GM23248 (cell line): Measurements from ENCODE around the gene CTNNA3. TPM values are rescaled to one million over a fixed set of nuclear protein-coding genes. Genes with fewer than 3 reads are reported as not detected.

Source experiments
- DNase-seq: peaks from one replicate; pipeline ENCODE4 v3.0.0-alpha.2; 2015
- H2AFZ ChIP-seq: fragments of 200-600 bp; sonication (generic); 2 replicates; pipeline ENCODE4 v1.6.1; 2016; ENCODE audit warnings: antibody characterized with exemption
- H3F3A ChIP-seq: fragments of 200-600 bp; sonication (generic); 2 replicates; pipeline ENCODE4 v1.6.1; 2016; ENCODE audit warnings: mild to moderate bottlenecking, antibody characterized with exemption, mixed run types; ENCODE audit not compliant: insufficient read depth
- H3K27ac ChIP-seq: fragments of 200-600 bp; sonication (generic); 2 replicates; pipeline ENCODE4 v1.5.1; 2016; ENCODE audit warnings: mild to moderate bottlenecking
- H3K27me3 ChIP-seq: fragments of 200-600 bp; sonication (generic); replicated peaks from 2 replicates; pipeline ENCODE4 v1.6.1; 2016; ENCODE audit warnings: mild to moderate bottlenecking; ENCODE audit not compliant: insufficient read depth
- H3K36me3 ChIP-seq: fragments of 200-600 bp; sonication (generic); 2 replicates; pipeline ENCODE4 v1.6.1; 2016; ENCODE audit warnings: low read depth, mild to moderate bottlenecking
- H3K4me1 ChIP-seq: fragments of 200-600 bp; sonication (generic); 2 replicates; pipeline ENCODE4 v1.6.1; 2016; ENCODE audit warnings: mild to moderate bottlenecking; ENCODE audit not compliant: insufficient read depth
- H3K4me2 ChIP-seq: fragments of 200-600 bp; sonication (generic); one replicate; pipeline ENCODE4 v1.6.1; 2016; ENCODE audit warnings: mild to moderate bottlenecking; ENCODE audit not compliant: unreplicated experiment
- H3K4me3 ChIP-seq: fragments of 200-600 bp; sonication (generic); 2 replicates; pipeline ENCODE4 v1.5.1; 2016; ENCODE audit warnings: mild to moderate bottlenecking
- H3K79me2 ChIP-seq: fragments of 200-600 bp; sonication (generic); 2 replicates; pipeline ENCODE4 v1.6.1; 2016; ENCODE audit warnings: mild to moderate bottlenecking; ENCODE audit not compliant: insufficient read depth
- H3K9ac ChIP-seq: fragments of 200-600 bp; sonication (generic); 2 replicates; pipeline ENCODE4 v1.6.1; 2016; ENCODE audit warnings: mild to moderate bottlenecking
- H3K9me2 ChIP-seq: fragments of 200-600 bp; sonication (generic); 2 replicates; pipeline ENCODE4 v1.6.1; 2016; ENCODE audit warnings: mixed run types, mild to moderate bottlenecking, moderate library complexity; ENCODE audit not compliant: insufficient read depth
- H3K9me3 ChIP-seq: fragments of 200-600 bp; sonication (generic); one replicate; pipeline ENCODE4 v1.6.1; 2017; ENCODE audit warnings: low read depth
- H4K20me1 ChIP-seq: fragments of 200-600 bp; sonication (generic); 2 replicates; pipeline ENCODE4 v1.6.0; 2016; ENCODE audit not compliant: insufficient read depth
- EZH2 ChIP-seq: fragments of 200-600 bp; sonication (generic); IDR thresholded peaks from 2 replicates; pipeline ENCODE4 v1.6.1; 2018; ENCODE audit warnings: antibody characterized with exemption, mild to moderate bottlenecking; ENCODE audit not compliant: insufficient read depth, poor library complexity, severe bottlenecking
- EZH2phosphoT487 ChIP-seq: fragments of 200-600 bp; sonication (generic); IDR thresholded peaks from 2 replicates; pipeline ENCODE4 v1.6.1; 2018; ENCODE audit warnings: antibody characterized with exemption, moderate library complexity, mild to moderate bottlenecking, low read depth; ENCODE audit not compliant: insufficient read depth
- WGBS, 2 experiments: methylation state at CpG; one replicate each; pipeline ENCODE4 v1.1.6; 2015 to 2017; ENCODE audit warnings: low lambda C conversion rate in 2 of 2, low coverage in 1 of 2; ENCODE audit errors: missing lambda C conversion rate in 2 of 2; 5-methylcytosine and 5-hydroxymethylcytosine counted together
- in situ Hi-C: fragments of 300-500 bp; cut with MboI; formaldehyde crosslinking; loops from 2 replicates; pipeline ENCODE4 v1.15.0; 2020
- polyA plus RNA-seq: library from polyadenylated mRNA; unstranded; fragments of >200 nt; fragmentation: Nextera tagmentation; extraction: Ambion mirVana; gene quantifications from 2 replicates; pipeline ENCODE4 v1.2.1, GENCODE V29; 2016
- total RNA-seq: library from RNA; depleted of rRNA; stranded (reverse); fragments of >200 nt; shearing (Covaris generic); gene quantifications from 2 replicates; pipeline ENCODE4 v1.2.3, GENCODE V29; 2014

CTNNA3 gene
- total and polyA plus RNA-seq, 2 experiments from 2014 or later = not detected

DNA sequence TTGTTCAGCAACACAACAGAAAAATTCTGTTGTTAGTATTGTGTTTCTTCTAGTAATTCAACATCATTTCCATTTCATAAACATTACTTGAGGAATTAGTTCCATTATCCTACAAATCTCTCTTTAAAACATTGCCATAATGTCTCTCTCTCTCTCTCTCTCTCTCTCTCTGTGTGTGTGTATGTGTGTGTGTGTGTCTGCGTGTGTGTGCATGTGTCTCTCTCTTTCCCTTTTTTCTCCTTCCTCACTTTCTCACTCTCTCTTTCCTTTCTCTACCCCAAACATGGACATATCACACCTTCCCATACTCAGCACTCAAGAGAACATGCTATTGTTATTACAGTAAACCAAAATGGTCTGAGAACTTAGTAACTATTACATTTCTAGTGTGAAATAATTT is 753.6 kb downstream of the CTNNA3 start:
- in situ Hi-C loops = no loop called here
- Histone ChIP-seq H3K4me3 (no peak overlapping the region), H3K9me3 (no peaks in the 10 kb centered on the region), H3K27me3 (no peaks in the 10 kb centered on the region), H3K36me3 (no peaks in the 10 kb centered on the region), H4K20me1 (no peaks in the 10 kb centered on the region), H2AFZ (no peak overlapping the region), H3K4me2 (no peak overlapping the region), H3K9me2 (no peaks in the 10 kb centered on the region), H3F3A (no peaks in the 10 kb centered on the region), H3K9ac (no peak overlapping the region), H3K27ac (no peak overlapping the region), H3K4me1 (no peaks in the 10 kb centered on the region), H3K79me2 (no peaks in the 10 kb centered on the region)
- TF ChIP-seq EZH2 (no peak), EZH2phosphoT487 (no peak)
- no peak for DNase-seq
- 0% methylated on average over 1 of the region's 1 CpG; no CpG with 5 or more reads in 1 of the 2 experiments for WGBS, 2 experiments

DNA sequence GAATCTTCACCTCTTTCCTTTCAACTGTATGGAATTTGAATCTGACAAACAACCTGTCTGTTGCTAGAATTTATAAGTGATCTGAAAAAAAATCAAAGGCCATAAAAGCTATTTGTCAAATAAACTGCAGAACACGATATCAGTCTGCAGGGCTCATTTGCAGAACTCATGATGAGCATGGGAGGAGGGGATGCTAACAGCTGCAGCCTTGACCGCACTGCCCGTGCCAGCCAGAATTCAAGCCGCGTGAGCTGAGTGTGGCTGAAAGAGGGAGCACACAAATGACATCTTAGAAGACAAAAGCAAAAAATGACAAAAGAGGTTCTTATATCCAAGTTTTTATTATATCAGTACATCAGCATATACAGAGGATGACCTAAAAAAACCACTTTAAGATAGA is 754.5 kb downstream of the CTNNA3 start:
- no peaks in the 10 kb centered on the region for H3K9me3 ChIP-seq
- no peaks in the 10 kb centered on the region for H3K4me1 ChIP-seq
- WGBS, 2 experiments = 31 to 36% methylated on average over 5 of the region's 5 CpGs
- no peak overlapping the region for H2AFZ ChIP-seq
- H3K9ac ChIP-seq = no peak overlapping the region
- in situ Hi-C loops = no loop called here
- H3F3A ChIP-seq = no peaks in the 10 kb centered on the region
- no peaks in the 10 kb centered on the region for H4K20me1 ChIP-seq
- DNase-seq = no peak
- H3K4me3 ChIP-seq = no peak overlapping the region
- no peaks in the 10 kb centered on the region for H3K79me2 ChIP-seq
- H3K9me2 ChIP-seq = no peaks in the 10 kb centered on the region
- TF ChIP-seq EZH2 (no peak), EZH2phosphoT487 (no peak)
- H3K27me3 ChIP-seq = no peaks in the 10 kb centered on the region
- no peaks in the 10 kb centered on the region for H3K36me3 ChIP-seq
- no peak overlapping the region for H3K27ac ChIP-seq
- H3K4me2 ChIP-seq = no peak overlapping the region

DNA sequence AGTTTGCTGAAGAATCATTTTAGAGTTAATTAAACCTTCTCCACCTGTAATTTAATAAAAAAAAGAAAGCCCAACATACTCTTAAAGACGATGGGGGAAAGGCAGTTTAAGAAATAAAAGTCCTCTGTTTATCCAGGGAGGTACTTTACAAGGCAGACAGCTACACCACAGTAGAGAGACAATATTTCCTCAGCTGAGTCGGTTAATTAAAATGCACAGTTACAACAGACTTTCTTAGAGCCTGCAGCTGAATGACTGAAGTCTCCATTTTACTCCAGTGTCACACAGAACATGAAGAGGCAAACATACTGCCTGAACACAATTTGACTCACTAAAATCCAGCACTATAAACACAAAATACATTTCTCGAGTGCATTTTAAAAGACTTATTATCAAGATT is 755.0 kb downstream of the CTNNA3 start:
- Histone ChIP-seq H3K4me3 (no peak overlapping the region), H3K79me2 (no peaks in the 10 kb centered on the region), H3K27ac (no peak overlapping the region), H3K9me3 (no peaks in the 10 kb centered on the region), H3K4me2 (no peak overlapping the region), H3K9me2 (no peaks in the 10 kb centered on the region), H3K36me3 (no peaks in the 10 kb centered on the region), H4K20me1 (no peaks in the 10 kb centered on the region), H3K27me3 (no peaks in the 10 kb centered on the region), H2AFZ (no peak overlapping the region), H3K9ac (no peak overlapping the region), H3K4me1 (no peaks in the 10 kb centered on the region), H3F3A (no peaks in the 10 kb centered on the region)
- TF ChIP-seq EZH2phosphoT487 (no peak), EZH2 (no peak)
- in situ Hi-C loops = no loop called here
- whole genome bisulfite sequencing, 2 experiments = 7 to 12% methylated on average over 3 of the region's 3 CpGs
- no peak for DNase-seq

DNA sequence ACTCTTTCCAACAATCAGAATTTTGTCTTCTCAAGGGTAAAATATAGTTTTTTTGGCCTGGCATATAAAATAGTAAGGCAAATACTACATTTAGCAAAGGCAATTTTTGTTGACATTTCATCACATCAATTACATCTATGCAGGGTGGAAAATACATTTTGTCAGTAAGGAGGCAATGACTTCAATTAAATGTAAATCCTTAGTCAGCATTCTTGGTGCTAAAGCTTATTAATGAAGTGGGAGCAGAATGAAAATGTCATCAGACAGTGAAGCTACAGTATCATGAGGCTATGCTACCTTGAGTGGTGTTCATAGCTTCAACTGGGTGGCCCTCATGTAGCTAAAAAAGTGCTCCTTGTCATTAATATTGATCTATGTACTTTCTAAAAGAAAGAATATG is 761.3 kb downstream of the CTNNA3 start:
- H3K36me3 ChIP-seq = no peaks in the 10 kb centered on the region
- no peaks in the 10 kb centered on the region for H3F3A ChIP-seq
- in situ Hi-C loops = no loop called here
- H3K4me1 ChIP-seq = no peaks in the 10 kb centered on the region
- H2AFZ ChIP-seq = no peak overlapping the region
- H3K79me2 ChIP-seq = no peaks in the 10 kb centered on the region
- H3K4me2 ChIP-seq = no peak overlapping the region
- no peaks in the 10 kb centered on the region for H3K9me2 ChIP-seq
- no peak overlapping the region for H3K4me3 ChIP-seq
- H3K27me3 ChIP-seq = no peaks in the 10 kb centered on the region
- DNase-seq = no peak
- no peak overlapping the region for H3K9ac ChIP-seq
- H4K20me1 ChIP-seq = no peaks in the 10 kb centered on the region
- no peaks in the 10 kb centered on the region for H3K9me3 ChIP-seq
- H3K27ac ChIP-seq = no peak overlapping the region
- TF ChIP-seq EZH2phosphoT487 (no peak), EZH2 (no peak)

DNA sequence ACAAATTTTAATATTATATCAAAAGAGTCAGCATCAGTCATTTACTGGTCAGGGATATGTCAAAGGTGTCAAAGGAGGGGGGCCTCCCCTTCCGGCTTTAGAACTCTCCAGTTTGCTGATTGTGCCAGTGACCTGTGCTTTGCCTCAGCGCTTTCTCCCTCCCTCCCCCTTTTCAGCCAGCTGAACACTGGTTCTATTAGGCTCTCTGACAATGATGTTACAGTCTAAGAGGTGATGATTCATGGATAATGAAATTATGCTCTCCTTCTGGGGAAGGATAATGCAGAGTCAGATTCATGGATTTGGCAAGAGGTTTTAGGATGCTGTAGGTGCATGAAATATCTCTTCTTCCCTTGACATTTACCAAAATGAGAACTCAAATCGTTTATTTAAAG is 764.0 kb downstream of the CTNNA3 start:
- no peaks in the 10 kb centered on the region for H3K9me3 ChIP-seq
- WGBS, 2 experiments = 29 to 32% methylated on average over 3 of the region's 3 CpGs
- no peaks in the 10 kb centered on the region for H4K20me1 ChIP-seq
- no peak overlapping the region for H3K9ac ChIP-seq
- no peak overlapping the region for H3K4me3 ChIP-seq
- no peak for TF ChIP-seq EZH2phosphoT487
- no peak for TF ChIP-seq EZH2
- DNase-seq = no peak
- no peaks in the 10 kb centered on the region for H3F3A ChIP-seq
- H3K27me3 ChIP-seq = peaks cover 23% of the 10 kb centered on the region
- H3K4me1 ChIP-seq = no peaks in the 10 kb centered on the region
- H3K79me2 ChIP-seq = no peaks in the 10 kb centered on the region
- in situ Hi-C loops = no loop called here
- H3K36me3 ChIP-seq = no peaks in the 10 kb centered on the region
- no peak overlapping the region for H3K27ac ChIP-seq
- no peak overlapping the region for H3K4me2 ChIP-seq
- H2AFZ ChIP-seq = no peak overlapping the region
- no peaks in the 10 kb centered on the region for H3K9me2 ChIP-seq
